GM21825 (cell line): ENCODE data around the gene MZT2A.
"Not testable (repeated sequence)": the region's sequence is repeated elsewhere in the genome, so short reads cannot be mapped to it uniquely, and the experiment has no call there.

Experiments
- ATAC-seq: cut with Tn5 transposase; IDR thresholded peaks from one replicate; pipeline ENCODE4 v1.9.1; 2021; ENCODE audit warnings: mild to moderate bottlenecking, moderate library complexity; ENCODE audit not compliant: unreplicated experiment

MZT2A gene

DNA sequence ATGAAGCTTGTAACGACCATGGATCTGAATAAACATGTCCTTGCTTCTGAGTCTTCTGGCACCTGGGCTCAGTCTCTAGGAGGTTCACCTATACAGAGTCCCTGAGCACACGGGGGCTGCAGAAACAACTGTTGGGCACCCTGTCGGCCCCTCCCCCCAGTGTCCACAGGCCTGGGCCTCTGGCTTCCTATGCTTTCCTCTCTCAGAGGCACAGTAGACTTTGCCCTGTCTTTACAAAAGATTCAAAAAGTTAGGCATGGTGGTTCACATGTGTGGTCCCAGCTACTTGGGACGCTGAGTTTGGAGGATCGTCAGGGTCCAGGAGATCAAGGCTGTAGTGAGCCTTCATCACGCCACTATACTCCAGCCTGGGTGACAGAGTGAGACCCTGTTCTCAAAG lies 29.3 kb upstream of the MZT2A start:
- ATAC-seq: not testable (repeated sequence)

DNA sequence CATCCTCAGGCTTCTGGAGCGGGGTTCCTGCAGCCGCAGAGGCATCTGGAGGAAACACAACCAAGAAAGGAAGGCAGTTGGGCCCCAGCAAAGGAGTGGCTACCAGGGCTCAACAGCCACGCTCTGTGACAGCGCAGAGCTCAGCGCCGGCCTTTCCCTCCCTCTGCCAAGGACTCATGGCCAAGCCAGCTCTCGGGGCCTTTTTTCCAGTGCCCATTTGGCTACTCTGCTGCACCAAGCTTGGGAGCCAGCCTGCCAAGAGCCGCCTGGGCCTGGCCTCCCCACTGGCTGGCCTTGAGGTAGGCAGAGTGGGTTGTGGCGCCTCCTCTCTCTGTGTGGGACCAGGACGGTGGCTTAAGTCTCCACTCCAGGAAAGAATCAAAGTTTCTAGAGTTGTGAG lies 28.3 kb upstream of the MZT2A start:
- ATAC-seq: no peak

DNA sequence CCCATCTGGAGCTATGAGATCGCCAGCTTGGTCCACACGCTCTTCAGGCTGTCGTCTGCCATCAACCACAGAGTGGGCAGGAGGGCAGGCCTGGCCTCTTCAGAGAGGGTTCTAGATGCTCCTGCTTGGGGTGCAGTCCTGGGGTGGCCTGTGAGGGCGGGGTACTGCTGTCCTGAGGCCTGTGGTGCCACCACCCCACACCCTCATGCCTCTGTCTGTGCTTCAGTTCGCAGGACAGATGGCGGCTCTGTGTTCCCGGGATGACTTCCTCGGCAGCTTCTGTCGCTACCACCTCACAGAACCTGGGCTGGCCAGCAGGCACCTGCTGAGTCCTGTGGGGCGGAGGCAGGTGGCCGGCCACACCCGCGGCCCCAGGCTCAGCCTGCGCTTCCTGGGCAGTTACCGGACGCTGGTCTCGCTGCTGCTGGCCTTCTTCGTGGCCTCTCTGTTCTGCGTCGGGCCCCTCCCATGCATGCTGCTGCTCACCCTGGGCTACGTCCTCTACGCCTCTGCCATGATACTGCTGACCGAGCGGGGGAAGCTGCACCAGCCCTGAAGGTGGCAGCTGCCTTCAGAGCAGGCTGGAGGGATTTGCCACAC lies 27.8 kb upstream of the MZT2A start:
- ATAC-seq: not testable (repeated sequence)

DNA sequence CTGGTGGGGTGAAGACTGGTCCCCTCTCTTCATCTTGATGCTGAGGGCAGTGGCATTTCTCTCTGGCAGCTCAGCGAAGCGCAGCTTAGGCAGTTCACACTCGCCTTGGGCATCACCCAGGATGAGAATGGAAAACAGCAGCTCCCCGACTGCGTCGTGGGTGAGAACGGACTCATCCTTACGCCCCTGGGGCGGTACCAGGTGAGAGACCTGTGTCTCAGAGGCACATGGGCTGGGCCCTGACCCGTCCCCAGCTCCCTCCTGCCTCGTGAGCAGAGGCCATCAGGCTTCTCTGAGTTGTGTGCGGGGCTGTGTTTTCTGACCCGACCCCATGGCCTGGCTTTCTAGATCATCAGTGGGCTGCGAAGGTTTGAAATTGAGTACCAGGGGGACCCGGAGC lies 27.3 kb upstream of the MZT2A start:
- no peak for ATAC-seq

DNA sequence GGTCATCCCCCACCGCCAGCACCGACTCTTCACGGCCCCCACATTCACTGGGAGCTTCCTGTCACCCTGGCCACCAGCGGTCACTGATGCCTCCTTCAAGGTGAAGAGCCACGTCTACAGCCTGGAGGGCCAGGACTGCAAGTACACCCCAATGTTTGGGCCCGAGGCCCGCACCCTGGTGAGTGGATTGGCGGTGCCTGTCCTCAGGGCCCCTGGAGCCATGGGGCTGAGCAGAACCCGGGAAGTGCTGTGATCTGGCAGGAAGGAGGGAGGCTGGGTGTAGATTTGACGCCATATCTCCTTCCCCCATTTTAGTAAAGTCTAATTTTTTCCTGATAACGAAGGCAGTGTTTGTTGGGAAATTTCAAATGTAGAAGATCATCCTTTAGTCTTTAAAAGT lies 26.3 kb upstream of the MZT2A start:
- ATAC-seq: not testable (repeated sequence)

DNA sequence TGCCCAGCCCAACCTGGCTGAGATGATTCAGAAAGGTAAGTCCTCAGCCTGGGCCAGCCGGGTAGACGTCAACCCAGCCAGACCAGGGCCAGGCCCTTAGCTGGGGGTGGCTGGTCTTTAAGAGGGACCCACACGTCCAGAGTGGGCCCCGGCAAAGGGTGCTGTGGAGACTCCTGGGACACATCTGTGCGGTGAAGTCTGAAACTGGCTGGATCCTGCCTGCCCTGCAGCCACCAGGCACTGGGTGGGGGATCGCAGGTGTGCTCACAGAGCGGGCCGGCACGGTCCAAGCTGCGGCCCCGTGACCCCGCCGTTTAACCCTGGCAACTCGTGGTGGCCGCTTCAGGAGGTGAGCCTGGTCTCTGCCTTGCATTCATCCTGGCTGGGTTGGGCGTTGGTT lies 25.7 kb upstream of the MZT2A start:
- ATAC-seq: not testable (repeated sequence)

DNA sequence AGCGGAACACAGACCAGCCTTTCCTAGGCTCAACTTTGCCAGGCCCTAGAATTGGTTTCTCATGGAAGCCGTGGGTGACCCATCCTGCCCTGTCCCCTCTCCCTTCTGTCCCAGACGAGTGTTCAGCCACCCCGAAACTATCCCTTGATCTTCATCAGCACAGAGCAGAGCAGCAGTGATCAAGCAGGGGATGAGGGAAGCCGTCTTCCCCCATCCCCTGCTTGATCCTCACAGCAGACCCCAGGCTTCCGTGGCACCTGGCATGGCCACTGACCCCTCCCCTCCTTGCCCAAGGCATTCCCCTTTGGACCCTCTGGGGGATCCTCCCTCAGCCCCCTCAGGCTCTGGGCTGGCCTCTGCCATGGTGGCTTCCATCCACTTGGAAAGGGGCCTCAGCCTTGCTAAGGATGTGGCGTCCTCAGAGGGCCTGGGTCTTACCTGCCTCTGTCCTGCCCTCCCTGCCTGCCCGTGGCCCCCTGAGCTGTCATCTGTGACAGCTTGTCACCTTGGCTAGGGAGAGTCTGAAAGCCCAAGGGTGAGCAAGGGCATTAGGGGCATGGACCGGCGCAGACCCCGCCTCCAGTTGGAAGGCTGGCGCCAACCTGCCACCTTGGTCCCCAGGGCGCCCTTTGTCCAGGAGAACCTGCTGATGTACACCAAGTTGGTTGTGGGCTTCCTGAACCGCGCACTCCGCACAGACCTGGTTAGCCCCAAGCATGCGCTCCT lies 25.1 kb upstream of the MZT2A start:
- no peak for ATAC-seq

DNA sequence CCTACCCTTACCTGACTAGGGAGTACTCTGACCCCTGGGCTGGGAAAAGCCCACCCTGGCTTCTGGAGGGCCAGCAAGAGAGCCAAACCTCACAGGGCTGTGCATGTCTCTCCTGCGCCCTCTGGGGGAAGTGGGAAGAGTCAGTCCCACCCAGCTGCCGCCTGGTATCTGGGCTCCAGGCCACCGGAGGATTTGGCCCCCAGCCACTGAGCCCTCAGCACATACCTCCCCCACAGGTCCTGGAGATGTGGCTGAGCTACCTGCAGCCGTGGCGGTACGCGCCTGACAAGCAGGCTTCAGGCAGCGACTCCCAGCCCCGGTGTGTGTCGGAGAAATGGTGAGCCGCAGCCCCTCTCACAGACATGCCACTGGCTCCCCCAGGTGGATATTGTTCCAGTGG lies 24.4 kb upstream of the MZT2A start:
- ATAC-seq: not testable (repeated sequence)

DNA sequence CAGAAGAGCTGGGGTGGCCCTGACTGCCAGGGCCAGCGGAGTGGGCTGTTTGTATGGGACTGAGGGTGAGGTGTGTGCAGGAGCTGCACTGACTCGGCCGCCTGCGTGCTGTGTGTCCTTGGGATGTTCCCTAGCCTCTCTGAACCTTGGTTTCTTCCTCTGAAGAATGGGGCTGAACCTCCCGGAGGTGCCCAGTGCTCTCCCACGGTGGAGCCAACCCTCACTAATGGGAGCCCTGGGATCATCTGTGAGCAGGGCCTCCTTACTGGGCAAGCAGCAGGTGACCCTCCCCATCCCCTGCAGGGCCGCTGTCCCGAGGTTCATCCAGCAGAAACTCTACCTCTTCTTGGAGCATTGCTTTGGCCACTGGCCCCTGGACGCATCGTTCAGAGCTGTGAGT lies 23.8 kb upstream of the MZT2A start:
- no peak for ATAC-seq

DNA sequence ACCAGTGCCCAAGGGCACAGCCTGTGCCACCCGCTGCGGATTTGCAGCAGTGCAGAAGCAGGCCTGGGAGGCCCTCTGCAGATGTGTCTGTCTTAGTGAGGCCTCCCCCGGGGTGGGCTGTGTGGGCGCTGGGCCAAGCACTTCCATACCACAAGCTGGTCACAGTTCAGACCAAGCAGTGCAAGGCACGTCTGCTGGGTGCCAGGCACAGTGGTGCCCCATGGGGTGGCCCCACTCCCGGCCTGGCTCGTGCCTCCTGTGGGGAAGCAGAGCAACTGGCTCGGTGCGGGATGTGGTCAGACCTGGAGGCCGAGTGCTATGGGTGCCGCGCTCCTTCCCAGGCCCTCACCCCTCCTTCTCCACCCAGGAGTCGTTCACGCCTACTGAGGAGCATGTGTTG lies 23.0 kb upstream of the MZT2A start:
- not testable (repeated sequence) for ATAC-seq

DNA sequence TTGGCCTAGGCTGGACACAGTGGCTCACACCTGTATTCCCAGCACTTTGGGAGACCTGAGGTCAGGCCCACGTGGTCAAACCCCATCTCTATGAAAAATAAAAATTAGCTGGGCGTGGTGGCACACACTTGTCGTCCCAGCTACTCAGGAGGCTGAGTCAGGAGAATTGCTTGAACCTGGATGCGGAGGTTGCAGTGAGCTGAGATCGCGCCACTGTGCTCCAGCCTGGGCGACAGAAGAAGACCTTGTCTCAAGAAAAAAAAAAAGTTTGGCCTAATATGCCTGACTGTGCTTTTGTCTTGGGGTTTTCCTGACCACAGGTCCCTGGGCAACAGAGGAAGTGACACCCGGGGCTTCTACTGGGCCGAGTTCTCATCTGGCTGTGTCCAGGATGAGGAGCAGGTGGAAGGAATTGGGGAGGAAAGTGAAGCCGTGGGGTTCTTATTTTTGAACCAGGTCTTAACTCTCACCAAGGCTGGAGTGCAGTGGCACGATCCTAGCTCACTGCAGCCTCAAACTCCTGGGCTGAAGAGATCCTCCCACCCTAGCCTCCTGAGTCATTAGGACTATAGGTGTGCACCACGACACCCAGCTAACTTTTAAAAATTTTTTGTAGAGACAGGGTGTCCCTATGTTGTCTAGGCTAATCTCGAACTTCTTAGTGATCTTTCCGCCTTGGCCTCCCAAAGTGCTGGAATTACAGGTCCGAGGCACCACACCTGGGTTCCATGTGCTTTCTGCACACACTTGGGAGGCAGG lies 22.4 kb upstream of the MZT2A start:
- ATAC-seq: peak; percentile 81

DNA sequence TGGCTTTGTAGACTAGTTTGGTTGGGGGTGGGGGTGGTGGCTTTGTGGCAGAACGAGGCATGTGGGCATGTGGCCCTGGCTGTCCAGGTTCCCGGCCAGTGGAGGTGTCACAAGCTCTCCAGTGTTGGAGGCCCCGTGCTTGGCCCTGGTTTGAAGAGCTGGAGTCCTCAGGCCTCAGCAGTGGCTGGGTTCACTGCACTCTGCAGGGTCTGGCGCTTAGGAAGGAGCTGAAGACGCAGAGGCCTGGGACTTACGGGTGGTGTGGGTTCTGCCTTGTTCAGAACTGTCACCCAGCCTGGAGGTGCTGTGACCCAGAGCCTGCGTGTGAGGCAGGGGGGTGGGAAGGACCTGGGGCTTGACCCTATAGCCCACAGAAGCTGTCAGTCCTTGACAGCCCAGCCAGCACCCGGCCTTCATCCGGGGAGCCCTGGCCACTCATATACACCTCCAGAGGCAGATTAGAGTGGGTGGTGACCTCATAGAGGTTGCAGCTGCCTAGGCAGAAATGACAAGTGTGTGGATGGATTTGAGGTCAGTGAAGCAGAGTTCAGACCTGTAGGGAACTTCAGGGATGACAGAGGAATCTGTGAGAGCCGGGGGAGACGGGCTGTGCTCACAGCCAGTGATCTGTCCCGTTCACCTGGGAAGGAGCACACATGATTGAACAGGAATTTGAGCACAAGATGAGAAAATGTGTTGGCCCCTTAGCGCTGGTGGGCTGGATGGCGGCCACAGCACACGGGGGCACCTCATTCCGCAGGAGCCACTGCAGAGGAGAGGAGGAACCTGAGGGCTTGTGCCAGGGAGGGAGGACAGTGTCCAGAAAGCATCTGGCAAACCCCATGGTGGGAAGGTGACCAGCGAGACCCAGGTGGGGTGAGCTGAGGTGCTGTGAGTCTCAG lies 20.0 kb upstream of the MZT2A start:
- ATAC-seq: not testable (repeated sequence)

DNA sequence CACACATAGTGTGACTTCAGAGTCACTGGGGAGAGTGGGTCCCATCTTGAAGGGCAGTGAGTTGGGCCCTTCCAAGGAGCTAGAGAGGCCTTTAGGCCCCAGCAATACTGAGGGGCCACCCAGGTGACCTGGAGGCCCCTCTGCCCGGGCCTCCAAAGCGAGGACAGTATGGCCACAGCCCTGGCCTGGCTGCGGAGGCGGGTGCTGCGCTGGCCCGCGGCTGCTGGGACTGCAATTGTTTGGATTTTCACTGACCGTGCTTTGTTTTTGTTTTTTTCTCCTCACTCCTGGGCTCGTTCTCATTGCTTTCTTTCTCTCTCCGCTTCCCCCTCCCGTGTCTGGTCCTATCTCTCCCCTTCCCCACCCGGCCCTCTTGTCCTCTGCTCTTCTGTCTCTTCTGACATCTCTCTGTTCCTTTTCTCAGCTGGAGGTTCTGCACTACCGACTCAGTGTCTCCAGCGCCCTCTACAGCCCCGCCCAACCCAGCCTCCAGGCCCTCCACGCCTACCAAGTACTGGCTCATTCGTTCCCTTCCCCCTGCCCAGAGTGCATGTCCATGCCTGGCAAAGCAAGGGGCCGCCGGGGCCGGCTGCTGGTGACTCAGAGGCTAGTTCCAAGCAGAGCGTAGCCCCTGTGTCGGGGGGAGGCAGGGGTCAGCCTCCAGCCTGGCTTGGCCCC lies 19.2 kb upstream of the MZT2A start:
- not testable (repeated sequence) for ATAC-seq

DNA sequence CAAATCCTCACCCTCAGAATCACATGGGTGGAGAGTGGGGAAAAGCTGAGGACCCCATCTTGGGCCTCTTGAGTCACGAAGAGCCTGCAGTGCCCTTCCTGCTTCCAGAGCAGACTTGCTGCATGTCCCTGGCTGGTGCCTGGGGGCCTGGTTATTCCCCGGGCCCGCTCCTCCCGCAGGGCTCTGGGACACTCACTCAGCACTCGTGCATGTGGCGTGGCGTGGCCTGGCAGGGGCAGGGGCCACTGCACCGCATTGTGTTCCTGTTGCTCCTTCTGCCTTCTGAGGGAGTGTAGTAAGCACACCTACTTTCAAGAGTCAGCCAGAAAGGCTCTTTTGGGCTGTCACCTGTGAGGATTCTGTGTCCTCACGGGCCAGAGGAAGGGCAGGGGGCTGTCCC lies 17.4 kb upstream of the MZT2A start:
- no peak for ATAC-seq

DNA sequence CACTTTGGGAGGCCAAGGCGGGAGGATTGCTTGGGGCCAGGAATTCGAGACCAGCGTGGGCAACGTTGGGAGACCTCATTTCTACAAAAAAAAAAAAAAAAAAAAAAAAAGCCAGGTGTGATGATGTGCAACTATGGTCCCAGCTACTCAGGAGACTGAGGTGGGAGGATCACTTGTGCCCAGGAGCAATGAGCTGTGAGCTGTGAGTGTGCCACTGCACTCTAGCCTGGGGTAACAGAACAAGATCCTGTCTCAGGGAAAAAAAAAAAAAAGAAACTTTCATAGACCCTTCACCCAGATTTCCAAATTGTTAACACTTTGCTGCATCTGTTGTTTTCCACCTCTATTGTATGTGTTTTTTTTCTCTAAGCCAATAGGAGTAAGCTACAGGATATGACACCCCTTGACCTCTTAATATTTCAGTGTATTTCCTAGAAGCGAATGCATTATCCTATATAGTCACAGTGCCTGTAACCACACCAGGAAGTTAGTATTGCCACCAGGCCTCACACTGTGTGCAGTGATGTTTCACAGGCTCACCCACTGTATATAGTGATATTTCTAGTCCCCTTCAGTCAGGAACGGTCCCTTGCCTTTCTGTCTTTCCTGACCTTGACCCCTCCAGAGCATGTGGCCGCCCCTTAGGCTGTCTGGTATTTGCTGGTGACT lies 12.0 kb upstream of the MZT2A start:
- ATAC-seq: not testable (repeated sequence)

DNA sequence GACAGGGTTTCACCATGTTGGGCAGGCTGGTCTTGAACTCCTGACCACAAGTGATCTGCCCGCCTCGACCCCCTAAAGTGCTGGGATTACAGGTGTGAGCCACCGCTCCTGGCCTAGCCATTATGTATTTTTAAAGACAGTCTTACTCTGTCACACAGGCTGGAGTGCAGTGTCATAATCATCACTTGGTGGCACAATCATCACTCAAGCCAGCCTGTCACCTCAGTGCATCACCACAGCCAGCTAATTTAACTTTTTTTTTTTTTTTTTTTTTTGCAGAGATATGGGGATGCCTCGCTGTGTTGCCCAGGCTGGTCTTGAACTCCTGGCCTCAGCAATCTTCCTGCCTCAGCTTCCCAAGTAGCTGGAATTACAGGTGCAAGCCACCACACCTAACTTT lies 11.4 kb upstream of the MZT2A start:
- not testable (repeated sequence) for ATAC-seq

DNA sequence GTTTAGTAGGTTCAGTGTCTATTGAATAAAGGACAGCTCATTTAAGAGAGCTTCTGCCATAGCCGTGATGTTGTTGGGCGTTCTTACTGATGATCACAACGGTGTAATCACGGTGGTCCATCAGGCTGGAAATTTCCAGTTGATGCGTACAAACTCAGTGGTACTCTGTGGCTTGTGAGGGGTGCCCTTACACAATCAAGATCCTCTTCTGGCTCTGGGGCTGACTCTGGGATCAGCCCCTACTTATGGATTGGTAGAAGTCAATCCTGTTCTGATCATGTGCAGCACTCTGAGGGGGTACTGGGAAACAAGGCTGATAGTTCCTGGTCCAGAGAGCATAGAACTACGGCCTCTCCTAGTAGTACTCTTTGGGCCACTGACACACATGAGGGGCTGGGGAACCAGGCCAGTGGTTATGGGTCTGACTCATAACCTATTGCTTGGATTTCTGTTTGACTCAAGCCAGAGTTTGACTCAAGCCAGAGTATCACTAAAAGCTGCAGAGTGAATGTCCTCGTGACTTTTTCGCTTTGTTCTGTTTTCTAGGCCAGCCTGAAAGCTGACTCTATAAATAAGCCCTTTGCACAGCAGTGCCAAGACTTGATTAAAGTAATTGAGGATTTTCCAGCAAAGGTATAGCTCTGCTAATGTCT lies 6.2 kb upstream of the MZT2A start:
- ATAC-seq: peak; percentile 83

DNA sequence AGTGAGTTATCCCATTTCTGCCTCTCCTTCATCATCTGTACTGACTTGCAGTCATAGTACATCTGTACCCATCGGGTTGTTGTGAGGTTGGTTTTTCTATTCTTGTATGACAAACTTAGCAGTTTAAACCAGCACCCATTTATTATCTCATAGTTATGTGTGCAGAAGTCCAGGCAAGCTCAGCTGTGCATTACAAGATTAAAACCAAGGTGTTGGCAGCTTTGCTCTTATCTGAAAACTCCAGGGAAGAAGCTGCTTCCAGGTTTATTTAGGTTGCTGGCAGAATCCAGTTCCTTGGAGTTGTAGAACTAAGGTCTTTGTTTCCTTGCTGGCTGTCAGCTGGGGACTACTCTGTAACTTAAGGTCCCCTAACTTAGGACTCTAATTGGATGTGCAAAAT lies 3.3 kb upstream of the MZT2A start:
- ATAC-seq: not testable (repeated sequence)

DNA sequence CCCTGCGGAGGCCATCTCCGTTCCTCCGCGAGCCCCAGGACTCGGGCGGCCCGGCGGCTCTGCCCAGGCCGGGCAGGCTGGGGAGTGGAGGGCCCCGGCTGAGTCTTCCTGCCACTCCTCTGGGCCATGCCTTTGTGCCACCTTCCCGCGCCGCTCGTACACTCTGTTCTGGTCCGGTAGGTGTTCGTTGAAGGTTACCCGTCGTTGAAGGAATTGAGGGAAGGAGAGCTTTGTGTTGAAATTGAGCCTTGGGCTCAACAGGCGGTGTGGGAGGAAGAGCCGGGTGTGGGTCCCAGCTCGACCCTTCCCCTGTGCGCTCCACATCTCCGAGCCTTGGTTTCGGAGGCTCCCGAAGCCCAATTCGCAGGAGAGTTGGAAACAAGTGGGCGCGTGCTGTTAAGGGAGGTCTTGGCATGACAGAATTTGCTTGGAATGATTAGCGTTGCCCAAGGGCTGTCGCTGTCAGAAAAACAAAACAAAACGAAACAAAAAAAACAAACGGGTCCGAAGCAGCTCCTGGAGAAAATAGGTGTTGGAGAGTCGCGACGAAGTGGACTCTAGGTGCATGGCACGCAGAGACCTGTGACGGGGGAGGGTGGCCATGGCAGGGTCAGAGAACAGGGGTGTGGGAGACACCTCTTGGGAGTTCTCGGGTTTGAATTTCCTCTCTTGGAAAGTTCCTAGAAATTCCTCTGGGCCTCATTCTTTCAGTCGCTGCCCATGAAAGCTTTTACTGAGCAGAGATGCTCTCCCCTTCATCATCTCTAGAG lies 1.2 kb upstream of the MZT2A start:
- peak; percentile 20 for ATAC-seq
